Measurements from ENCODE around the gene WDR12. TPM values are rescaled to one million over a fixed set of nuclear protein-coding genes. Genes with fewer than 3 reads are reported as not detected.
"Not testable (repeated sequence)": the region's sequence is repeated elsewhere in the genome, so short reads cannot be mapped to it uniquely, and the experiment has no call there.

The WDR12 gene
- 44.1 TPM for polyA plus RNA-seq (2013)

GRCh38 chr2:202911512-202912341, at the start of gene WDR12, which contains the start of gene CARF:
WDR12 (minus strand) TSS chr2:202911673; CDS start chr2:202911476, 197 bp downstream.
CARF (plus strand) TSS chr2:202912275; CDS start chr2:202941903, 29,628 bp downstream.
- Histone ChIP-seq H3K27ac (ENCODE audit: insufficient read depth in 1 of 2, low read depth in 1 of 2, low read length in 2 of 2, poor library complexity in 1 of 2, severe bottlenecking in 2 of 2) (peak within 1 kb of the TSS; percentile 66 to 87), H3K36me3 (ENCODE audit: control insufficient read depth in 4 of 4, insufficient read depth in 4 of 4, low read length in 3 of 4) (no peaks in the 10 kb centered on the region), H3K9me3 (ENCODE audit: control extremely low read depth in 1 of 5, control insufficient read depth in 4 of 5, insufficient read depth in 2 of 5, low read depth in 1 of 5, low read length in 4 of 5) (no peaks in the 10 kb centered on the region), H3K27me3 (replicated peaks in 2 of 5; ENCODE audit: control insufficient read depth in 4 of 5, insufficient read depth in 5 of 5, low read length in 4 of 5) (no peaks in the 10 kb centered on the region), H3K4me3 (ENCODE audit: control insufficient read depth in 1 of 7, extremely low read depth in 1 of 7, insufficient read depth in 4 of 7, low read depth in 2 of 7, low read length in 6 of 7) (peak within 1 kb of the TSS; percentile 68 to 100 (median 93)), H3K4me1 (ENCODE audit: control extremely low read depth in 1 of 4, control insufficient read depth in 4 of 4, insufficient read depth in 4 of 4, low read length in 3 of 4) (peaks cover 7 to 23% (median 16%) of the 10 kb centered on the region in 4 experiments)
- DNase-seq: peak; percentile 92 to 96 (median 96)
- ChIA-PET CTCF (interaction anchor here (0.9 to 1.5 kb wide), 2 partner anchors 10 to 18 kb away, joined by 3 read pairs; no protein-coding TSS in a partner anchor), POLR2A (interaction anchor here (0.6 to 1.2 kb wide), 3 partner anchors 16 to 328 kb away, joined by 3 to 4 read pairs (median 3); no protein-coding TSS in a partner anchor)
- 2% methylated on average over 30 of the region's 39 CpGs for WGBS (ENCODE audit: insufficient coverage)

- ChIA-PET POLR2A (no interaction called here), CTCF (no interaction called here)
- Histone ChIP-seq H3K36me3 (ENCODE audit: control insufficient read depth in 4 of 4, insufficient read depth in 4 of 4, low read length in 3 of 4) (peaks cover 0 to 13% (median 1%) of the 10 kb centered on the region in 4 experiments), H3K27me3 (replicated peaks in 2 of 5; ENCODE audit: control insufficient read depth in 4 of 5, insufficient read depth in 5 of 5, low read length in 4 of 5) (no peaks in the 10 kb centered on the region), H3K27ac (ENCODE audit: insufficient read depth in 1 of 2, low read depth in 1 of 2, low read length in 2 of 2, poor library complexity in 1 of 2, severe bottlenecking in 2 of 2) (no peak overlapping the region), H3K4me1 (ENCODE audit: control extremely low read depth in 1 of 4, control insufficient read depth in 4 of 4, insufficient read depth in 4 of 4, low read length in 3 of 4) (peaks cover 0 to 6% (median 0%) of the 10 kb centered on the region in 4 experiments), H3K4me3 (ENCODE audit: control insufficient read depth in 1 of 7, extremely low read depth in 1 of 7, insufficient read depth in 4 of 7, low read depth in 2 of 7, low read length in 6 of 7) (no peak overlapping the region), H3K9me3 (ENCODE audit: control extremely low read depth in 1 of 5, control insufficient read depth in 4 of 5, insufficient read depth in 2 of 5, low read depth in 1 of 5, low read length in 4 of 5) (no peaks in the 10 kb centered on the region)
- 60% methylated on average over 2 of the region's 6 CpGs for WGBS (ENCODE audit: insufficient coverage)
- DNase-seq: no peak
Measured at GRCh38 chr2:202960524-202960923, 49.1 kb upstream of the WDR12 start.

GRCh38 chr2:202950592-202950991, 39.1 kb upstream of the WDR12 start:
- POLR2A ChIA-PET: no interaction called here
- no peaks in the 10 kb centered on the region for H3K27me3 ChIP-seq (replicated peaks in 2 of 5; ENCODE audit: control insufficient read depth in 4 of 5, insufficient read depth in 5 of 5, low read length in 4 of 5)
- no peak overlapping the region for H3K4me3 ChIP-seq (ENCODE audit: control insufficient read depth in 1 of 7, extremely low read depth in 1 of 7, insufficient read depth in 4 of 7, low read depth in 2 of 7, low read length in 6 of 7)
- H3K27ac ChIP-seq (ENCODE audit: insufficient read depth in 1 of 2, low read depth in 1 of 2, low read length in 2 of 2, poor library complexity in 1 of 2, severe bottlenecking in 2 of 2): no peak overlapping the region
- DNase-seq: peak; percentile 28 to 86 (median 76)
- peaks cover 0 to 3% (median 0%) of the 10 kb centered on the region in 4 experiments for H3K4me1 ChIP-seq (ENCODE audit: control extremely low read depth in 1 of 4, control insufficient read depth in 4 of 4, insufficient read depth in 4 of 4, low read length in 3 of 4)
- WGBS (ENCODE audit: insufficient coverage): 21% methylated on average over 2 of the region's 2 CpGs
- peaks cover 0 to 16% (median 2%) of the 10 kb centered on the region in 4 experiments for H3K36me3 ChIP-seq (ENCODE audit: control insufficient read depth in 4 of 4, insufficient read depth in 4 of 4, low read length in 3 of 4)
- CTCF ChIA-PET: interaction anchor here (1.2 kb wide), 1 partner anchor 22 kb away, joined by 3 read pairs; no protein-coding TSS in a partner anchor
- H3K9me3 ChIP-seq (ENCODE audit: control extremely low read depth in 1 of 5, control insufficient read depth in 4 of 5, insufficient read depth in 2 of 5, low read depth in 1 of 5, low read length in 4 of 5): peaks cover 0 to 16% (median 4%) of the 10 kb centered on the region in 5 experiments

DNA sequence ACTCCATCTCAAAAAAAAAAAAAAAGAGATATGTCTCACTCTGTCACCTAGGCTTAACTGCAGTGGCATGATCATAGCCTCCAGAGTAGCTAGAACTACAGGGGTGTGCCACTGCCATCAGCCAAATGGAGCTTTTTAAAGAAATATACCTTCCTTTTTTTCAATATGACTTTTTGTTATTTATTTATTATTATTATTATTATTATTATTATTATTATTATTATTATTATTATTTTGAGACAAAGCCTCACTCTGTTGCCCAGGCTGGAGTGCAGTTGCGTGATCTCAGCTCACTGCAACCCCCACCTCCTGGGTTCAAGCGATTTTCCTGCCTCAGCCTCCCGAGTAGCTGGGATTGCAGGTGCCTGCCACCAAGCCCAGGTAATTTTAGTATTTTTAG, 37.9 kb upstream of the WDR12 start:
- H3K4me1 ChIP-seq (ENCODE audit: control extremely low read depth in 1 of 4, control insufficient read depth in 4 of 4, insufficient read depth in 4 of 4, low read length in 3 of 4); POLR2A ChIA-PET; H3K4me3 ChIP-seq (ENCODE audit: control insufficient read depth in 1 of 7, extremely low read depth in 1 of 7, insufficient read depth in 4 of 7, low read depth in 2 of 7, low read length in 6 of 7); DNase-seq; H3K27me3 ChIP-seq (replicated peaks in 2 of 5; ENCODE audit: control insufficient read depth in 4 of 5, insufficient read depth in 5 of 5, low read length in 4 of 5); H3K27ac ChIP-seq (ENCODE audit: insufficient read depth in 1 of 2, low read depth in 1 of 2, low read length in 2 of 2, poor library complexity in 1 of 2, severe bottlenecking in 2 of 2); CTCF ChIA-PET: not testable (repeated sequence)
- no CpG with 5 or more reads among the region's 3 CpGs for WGBS (ENCODE audit: insufficient coverage)
- peaks cover 0 to 20% (median 4%) of the 10 kb centered on the region in 5 experiments for H3K9me3 ChIP-seq (ENCODE audit: control extremely low read depth in 1 of 5, control insufficient read depth in 4 of 5, insufficient read depth in 2 of 5, low read depth in 1 of 5, low read length in 4 of 5)
- peaks cover 0 to 19% (median 2%) of the 10 kb centered on the region in 4 experiments for H3K36me3 ChIP-seq (ENCODE audit: control insufficient read depth in 4 of 4, insufficient read depth in 4 of 4, low read length in 3 of 4)

DNA sequence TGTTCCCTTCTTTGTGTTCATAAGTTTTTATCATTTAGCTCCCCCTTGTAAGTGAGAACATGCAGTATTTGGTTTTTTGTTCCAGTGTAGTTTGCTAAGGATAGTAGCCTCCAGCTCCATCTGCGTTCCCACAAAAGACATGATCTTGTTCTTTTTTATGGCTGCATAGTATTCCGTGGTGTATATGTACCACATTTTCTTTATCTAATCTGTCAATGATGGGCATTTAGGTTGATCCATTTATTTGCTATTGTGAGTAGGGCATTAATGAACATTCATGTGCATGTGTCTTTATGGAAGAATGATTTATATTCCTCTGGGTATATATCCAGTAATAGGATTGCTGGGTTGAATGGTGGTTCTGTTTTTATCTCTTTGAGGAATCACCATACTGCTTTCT, 34.0 kb upstream of the WDR12 start:
- CTCF ChIA-PET: interaction anchor here (0.6 kb wide), 1 partner anchor 535 kb away, joined by 3 read pairs; no protein-coding TSS in a partner anchor
- no peak for DNase-seq
- no peaks in the 10 kb centered on the region for H3K27me3 ChIP-seq (replicated peaks in 2 of 5; ENCODE audit: control insufficient read depth in 4 of 5, insufficient read depth in 5 of 5, low read length in 4 of 5)
- peaks cover 0 to 20% (median 4%) of the 10 kb centered on the region in 5 experiments for H3K9me3 ChIP-seq (ENCODE audit: control extremely low read depth in 1 of 5, control insufficient read depth in 4 of 5, insufficient read depth in 2 of 5, low read depth in 1 of 5, low read length in 4 of 5)
- H3K36me3 ChIP-seq (ENCODE audit: control insufficient read depth in 4 of 4, insufficient read depth in 4 of 4, low read length in 3 of 4): peaks cover 0 to 24% (median 3%) of the 10 kb centered on the region in 4 experiments
- POLR2A ChIA-PET: no interaction called here
- no peak overlapping the region for H3K27ac ChIP-seq (ENCODE audit: insufficient read depth in 1 of 2, low read depth in 1 of 2, low read length in 2 of 2, poor library complexity in 1 of 2, severe bottlenecking in 2 of 2)
- H3K4me1 ChIP-seq (ENCODE audit: control extremely low read depth in 1 of 4, control insufficient read depth in 4 of 4, insufficient read depth in 4 of 4, low read length in 3 of 4): peaks cover 0 to 3% (median 0%) of the 10 kb centered on the region in 4 experiments
- H3K4me3 ChIP-seq (ENCODE audit: control insufficient read depth in 1 of 7, extremely low read depth in 1 of 7, insufficient read depth in 4 of 7, low read depth in 2 of 7, low read length in 6 of 7): no peak overlapping the region
- WGBS (ENCODE audit: insufficient coverage): no CpG with 5 or more reads among the region's 2 CpGs

- 100% methylated on average over 1 of the region's 3 CpGs for WGBS (ENCODE audit: insufficient coverage)
- Histone ChIP-seq H3K27ac (ENCODE audit: insufficient read depth in 1 of 2, low read depth in 1 of 2, low read length in 2 of 2, poor library complexity in 1 of 2, severe bottlenecking in 2 of 2) (no peak overlapping the region), H3K27me3 (replicated peaks in 2 of 5; ENCODE audit: control insufficient read depth in 4 of 5, insufficient read depth in 5 of 5, low read length in 4 of 5) (no peaks in the 10 kb centered on the region), H3K36me3 (ENCODE audit: control insufficient read depth in 4 of 4, insufficient read depth in 4 of 4, low read length in 3 of 4) (peaks cover 0 to 24% (median 3%) of the 10 kb centered on the region in 4 experiments), H3K4me3 (ENCODE audit: control insufficient read depth in 1 of 7, extremely low read depth in 1 of 7, insufficient read depth in 4 of 7, low read depth in 2 of 7, low read length in 6 of 7) (no peak overlapping the region), H3K4me1 (ENCODE audit: control extremely low read depth in 1 of 4, control insufficient read depth in 4 of 4, insufficient read depth in 4 of 4, low read length in 3 of 4) (no peaks in the 10 kb centered on the region), H3K9me3 (ENCODE audit: control extremely low read depth in 1 of 5, control insufficient read depth in 4 of 5, insufficient read depth in 2 of 5, low read depth in 1 of 5, low read length in 4 of 5) (peaks cover 0 to 20% (median 4%) of the 10 kb centered on the region in 5 experiments)
- ChIA-PET CTCF (interaction anchor here (0.6 kb wide), 1 partner anchor 534 kb away, joined by 3 read pairs; no protein-coding TSS in a partner anchor), POLR2A (no interaction called here)
- DNase-seq: no peak
Measured at GRCh38 chr2:202944816-202945215, 33.3 kb upstream of the WDR12 start.

DNA sequence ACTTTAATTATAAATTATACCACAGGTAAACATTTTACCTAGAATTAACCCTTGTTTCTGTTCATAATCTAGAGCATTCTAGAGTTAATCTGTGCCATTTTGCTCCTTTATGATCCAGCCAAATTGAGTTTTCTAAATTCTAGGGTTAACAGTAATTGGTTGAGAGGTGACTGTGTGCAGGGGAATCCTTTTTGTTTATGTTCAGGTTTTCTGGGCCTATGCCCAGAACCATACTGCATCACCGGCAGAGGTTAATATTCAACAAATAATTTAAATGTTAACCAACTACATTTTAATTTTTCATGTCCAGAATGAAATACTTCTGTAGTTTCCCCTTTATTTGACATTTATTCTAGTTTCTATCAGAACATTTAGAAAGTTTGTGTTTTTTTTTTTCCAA, 32.9 kb upstream of the WDR12 start:
- no CpG with 5 or more reads among the region's 1 CpG for WGBS (ENCODE audit: insufficient coverage)
- ChIA-PET CTCF (no interaction called here), POLR2A (no interaction called here)
- Histone ChIP-seq H3K36me3 (ENCODE audit: control insufficient read depth in 4 of 4, insufficient read depth in 4 of 4, low read length in 3 of 4) (peaks cover 0 to 24% (median 3%) of the 10 kb centered on the region in 4 experiments), H3K4me1 (ENCODE audit: control extremely low read depth in 1 of 4, control insufficient read depth in 4 of 4, insufficient read depth in 4 of 4, low read length in 3 of 4) (no peaks in the 10 kb centered on the region), H3K4me3 (ENCODE audit: control insufficient read depth in 1 of 7, extremely low read depth in 1 of 7, insufficient read depth in 4 of 7, low read depth in 2 of 7, low read length in 6 of 7) (no peak overlapping the region), H3K27ac (ENCODE audit: insufficient read depth in 1 of 2, low read depth in 1 of 2, low read length in 2 of 2, poor library complexity in 1 of 2, severe bottlenecking in 2 of 2) (no peak overlapping the region), H3K27me3 (replicated peaks in 2 of 5; ENCODE audit: control insufficient read depth in 4 of 5, insufficient read depth in 5 of 5, low read length in 4 of 5) (no peaks in the 10 kb centered on the region), H3K9me3 (ENCODE audit: control extremely low read depth in 1 of 5, control insufficient read depth in 4 of 5, insufficient read depth in 2 of 5, low read depth in 1 of 5, low read length in 4 of 5) (peaks cover 0 to 20% (median 4%) of the 10 kb centered on the region in 5 experiments)
- DNase-seq: no peak
